Left ventricle myocardium inferior (tissue), 1 donor: ENCODE measurements around the gene THBS1. TPM values are rescaled to one million over a fixed set of nuclear protein-coding genes. Genes with fewer than 3 reads are reported as not detected.

Experiments
- DNase-seq: peaks from one replicate; pipeline ENCODE4 v3.0.0-alpha.2; 2020
- H3K27ac ChIP-seq: fragments of 200-600 bp; replicated peaks from 2 replicates; pipeline ENCODE4 v1.8.0; 2021
- H3K27me3 ChIP-seq: fragments of 200-600 bp; 2 replicates; pipeline ENCODE4 v1.8.0; 2021; ENCODE audit warnings: low read depth
- H3K36me3 ChIP-seq: fragments of 200-600 bp; 2 replicates; pipeline ENCODE4 v1.8.0; 2021
- H3K4me1 ChIP-seq: fragments of 200-600 bp; 2 replicates; pipeline ENCODE4 v1.8.0; 2021
- H3K4me3 ChIP-seq: fragments of 200-600 bp; 2 replicates; pipeline ENCODE4 v1.8.0; 2021; ENCODE audit warnings: mild to moderate bottlenecking, moderate library complexity
- H3K9me3 ChIP-seq: fragments of 200-600 bp; replicated peaks from 2 replicates; pipeline ENCODE4 v1.8.0; 2021
- intact Hi-C: fragments of 100-400 bp; cut with micrococcal nuclease; formaldehyde crosslinking; loops from one replicate; pipeline ENCODE4 v1.11.0; 2022
- total RNA-seq: library from RNA; stranded (reverse); fragmentation: NEBNext Ultra II Directional; extraction: Animal tissue kit (Norgen Biotek cat#: 25700); gene quantifications from one replicate; pipeline ENCODE4 v1.2.1, GENCODE V29; 2021
- TF ChIP-seq, protein P1 (sequence below): fragments of 200-600 bp; IDR thresholded peaks from 2 replicates; pipeline ENCODE4 v1.8.0; 2021; ENCODE audit warnings: antibody characterized with exemption, mild to moderate bottlenecking, borderline replicate concordance
- donor health status: DM: no; HTN: yes; CAD: no; lungs with severe emphysema.

The THBS1 gene
- total RNA-seq, 1 donor from 2014 or later, result 47.4 TPM

DNA sequence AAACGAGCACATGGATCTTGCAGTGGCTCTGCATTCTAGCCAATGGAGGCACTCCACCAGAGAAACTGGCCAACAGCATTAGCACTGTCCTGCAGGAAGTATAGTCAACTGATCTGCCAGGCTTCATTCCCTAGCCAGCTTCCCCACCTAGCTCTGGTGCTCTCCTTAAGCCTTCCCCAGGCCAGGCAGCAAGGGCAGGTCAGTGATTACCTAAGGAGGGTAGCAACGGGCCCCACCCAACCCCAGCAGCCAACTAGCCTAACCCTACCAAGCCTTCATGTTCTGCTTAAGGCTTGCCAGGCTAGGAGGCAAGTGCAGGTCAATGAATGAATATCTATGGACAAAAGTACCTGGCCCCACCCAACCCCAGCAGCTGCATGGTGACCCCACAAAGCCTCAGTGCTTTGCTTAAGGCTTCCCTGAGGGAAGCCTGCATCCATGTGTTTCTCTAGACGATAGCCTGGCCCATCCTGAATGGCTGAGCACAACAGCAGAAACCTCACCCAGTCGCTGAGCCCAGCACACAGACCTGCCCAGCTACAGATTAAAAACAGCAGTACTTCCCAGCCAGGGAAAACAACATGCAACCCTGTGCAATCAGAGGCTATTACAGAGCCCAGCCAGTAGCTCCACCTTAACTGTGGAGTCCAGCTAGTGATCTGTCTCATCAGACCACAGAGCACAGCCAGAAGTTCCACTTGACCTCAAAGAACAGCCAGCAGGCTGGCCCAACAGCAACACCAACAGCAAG is 28.5 kb downstream of the THBS1 start:
- no peak for DNase-seq
- H3K27me3 ChIP-seq, result no peaks in the 10 kb centered on the region
- TF ChIP-seq, protein P1, sequence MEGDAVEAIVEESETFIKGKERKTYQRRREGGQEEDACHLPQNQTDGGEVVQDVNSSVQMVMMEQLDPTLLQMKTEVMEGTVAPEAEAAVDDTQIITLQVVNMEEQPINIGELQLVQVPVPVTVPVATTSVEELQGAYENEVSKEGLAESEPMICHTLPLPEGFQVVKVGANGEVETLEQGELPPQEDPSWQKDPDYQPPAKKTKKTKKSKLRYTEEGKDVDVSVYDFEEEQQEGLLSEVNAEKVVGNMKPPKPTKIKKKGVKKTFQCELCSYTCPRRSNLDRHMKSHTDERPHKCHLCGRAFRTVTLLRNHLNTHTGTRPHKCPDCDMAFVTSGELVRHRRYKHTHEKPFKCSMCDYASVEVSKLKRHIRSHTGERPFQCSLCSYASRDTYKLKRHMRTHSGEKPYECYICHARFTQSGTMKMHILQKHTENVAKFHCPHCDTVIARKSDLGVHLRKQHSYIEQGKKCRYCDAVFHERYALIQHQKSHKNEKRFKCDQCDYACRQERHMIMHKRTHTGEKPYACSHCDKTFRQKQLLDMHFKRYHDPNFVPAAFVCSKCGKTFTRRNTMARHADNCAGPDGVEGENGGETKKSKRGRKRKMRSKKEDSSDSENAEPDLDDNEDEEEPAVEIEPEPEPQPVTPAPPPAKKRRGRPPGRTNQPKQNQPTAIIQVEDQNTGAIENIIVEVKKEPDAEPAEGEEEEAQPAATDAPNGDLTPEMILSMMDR, result no peak
- H3K36me3 ChIP-seq, result no peaks in the 10 kb centered on the region
- H3K27ac ChIP-seq, result no peak overlapping the region
- H3K4me3 ChIP-seq, result no peak overlapping the region
- H3K4me1 ChIP-seq, result peaks cover 9% of the 10 kb centered on the region
- intact Hi-C loops, result no loop called here
- peaks cover 44% of the 10 kb centered on the region for H3K9me3 ChIP-seq

DNA sequence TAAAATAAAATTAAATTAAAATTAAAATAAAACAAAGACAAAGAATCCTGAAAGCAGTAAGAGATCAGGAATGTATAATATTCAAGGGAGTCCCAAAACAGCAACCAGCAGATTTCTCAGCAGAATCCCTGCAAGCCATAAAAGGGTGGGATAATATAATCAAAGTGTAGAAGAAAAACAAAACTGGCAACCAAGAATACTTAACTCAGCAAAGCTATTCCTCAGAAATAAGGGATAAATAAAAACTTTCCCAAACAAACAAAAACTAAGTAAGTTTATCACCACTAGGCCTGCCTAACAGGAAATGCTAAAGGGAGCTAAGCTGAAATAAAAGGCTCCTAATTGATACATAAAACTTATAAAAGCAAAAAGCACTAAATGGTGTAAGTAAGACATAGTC is 29.8 kb downstream of the THBS1 start:
- peaks cover 52% of the 10 kb centered on the region for H3K9me3 ChIP-seq
- no peak overlapping the region for H3K4me3 ChIP-seq
- peaks cover 9% of the 10 kb centered on the region for H3K4me1 ChIP-seq
- DNase-seq, result no peak
- no peaks in the 10 kb centered on the region for H3K27me3 ChIP-seq
- TF ChIP-seq, protein P1, result no peak
- H3K27ac ChIP-seq, result no peak overlapping the region
- intact Hi-C loops, result no loop called here
- no peaks in the 10 kb centered on the region for H3K36me3 ChIP-seq

DNA sequence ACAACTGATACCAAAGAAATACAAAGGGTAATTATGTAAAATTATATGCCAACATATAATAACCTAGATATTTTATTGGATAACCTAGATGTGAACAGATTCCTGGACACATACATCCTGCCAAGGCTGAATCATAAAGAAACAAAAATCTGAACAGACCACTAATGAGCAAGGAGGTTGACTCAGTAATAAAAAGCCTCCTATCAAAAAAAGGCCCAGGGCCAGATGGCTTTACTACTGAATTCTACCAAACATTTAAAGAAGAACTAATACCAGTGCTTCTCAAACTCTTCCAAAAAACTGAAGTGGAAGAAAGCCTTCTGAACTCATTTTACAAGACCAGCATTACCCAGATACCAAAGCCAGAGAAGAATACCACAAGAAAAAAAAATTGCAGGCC is 32.4 kb downstream of the THBS1 start:
- no peak for DNase-seq
- no peaks in the 10 kb centered on the region for H3K36me3 ChIP-seq
- no peak overlapping the region for H3K27ac ChIP-seq
- peaks cover 52% of the 10 kb centered on the region for H3K9me3 ChIP-seq
- intact Hi-C loops, result no loop called here
- no peak overlapping the region for H3K4me3 ChIP-seq
- H3K4me1 ChIP-seq, result peaks cover 2% of the 10 kb centered on the region
- no peaks in the 10 kb centered on the region for H3K27me3 ChIP-seq
- TF ChIP-seq, protein P1, result no peak

DNA sequence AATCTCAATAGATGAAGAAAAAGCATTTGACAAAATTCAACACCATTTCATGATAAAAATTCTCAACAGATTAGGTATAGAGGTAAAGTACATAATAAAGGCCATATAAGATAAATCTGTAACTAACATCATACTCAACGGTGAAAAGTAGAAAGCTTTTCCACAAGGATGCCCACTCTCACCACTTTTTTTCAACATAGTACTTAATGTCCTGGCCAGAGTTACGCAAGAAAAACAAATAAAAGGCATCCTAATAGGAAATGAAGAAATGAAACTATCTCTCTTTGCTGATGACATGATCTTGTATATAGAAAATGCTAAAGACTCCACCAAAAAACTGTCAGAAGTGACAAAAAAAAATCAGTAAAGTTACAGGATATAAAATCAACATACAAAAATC is 33.0 kb downstream of the THBS1 start:
- Histone ChIP-seq H3K27ac (no peak overlapping the region), H3K36me3 (no peaks in the 10 kb centered on the region), H3K27me3 (no peaks in the 10 kb centered on the region), H3K4me1 (peaks cover 7% of the 10 kb centered on the region), H3K9me3 (peaks cover 52% of the 10 kb centered on the region), H3K4me3 (no peak overlapping the region)
- TF ChIP-seq, protein P1, result no peak
- intact Hi-C loops, result no loop called here
- DNase-seq, result no peak

DNA sequence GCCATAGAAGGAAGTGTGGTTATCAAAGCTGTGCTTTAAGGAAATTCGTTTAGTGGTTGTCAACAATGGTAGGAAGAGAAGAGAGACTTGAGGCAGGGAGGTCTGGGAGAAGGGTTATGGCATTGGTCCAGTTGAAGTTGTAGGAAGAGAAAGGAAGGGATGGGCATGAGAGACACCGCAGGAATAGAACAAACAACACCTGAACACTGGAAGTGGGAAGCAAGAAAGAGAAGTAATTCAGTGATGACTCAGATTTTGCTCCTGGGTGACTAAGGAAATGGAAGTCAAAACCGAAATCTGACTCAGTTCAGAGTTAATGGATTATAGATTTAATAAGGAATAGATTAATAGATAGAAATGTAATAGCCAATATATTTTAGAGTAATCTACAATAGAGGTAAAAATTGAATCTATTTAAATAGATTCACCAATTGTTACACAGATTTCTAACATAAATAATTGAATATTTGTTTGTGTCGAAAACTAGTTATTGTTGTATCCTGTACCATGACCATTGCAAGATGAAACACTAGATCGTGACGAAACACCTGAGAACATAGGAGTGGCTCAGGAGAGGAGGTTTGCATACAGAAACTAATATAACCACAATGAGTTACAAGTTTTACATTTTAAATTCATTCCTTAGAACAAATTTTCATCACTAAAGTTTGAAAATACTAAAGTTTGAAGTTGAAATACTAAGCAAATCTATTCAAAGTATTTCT is 36.0 kb downstream of the THBS1 start:
- Histone ChIP-seq H3K9me3 (peaks cover 26% of the 10 kb centered on the region), H3K4me1 (peaks cover 14% of the 10 kb centered on the region), H3K4me3 (no peak overlapping the region), H3K27ac (no peak overlapping the region), H3K36me3 (no peaks in the 10 kb centered on the region), H3K27me3 (no peaks in the 10 kb centered on the region)
- TF ChIP-seq, protein P1, result no peak
- intact Hi-C loops, result no loop called here
- no peak for DNase-seq
